SKM-1 (cell line): ENCODE data around the gene MYCBP2.
A peak's percentile ranks its signal among the peaks of the same experiment; 100 is the strongest.
"Not testable (repeated sequence)": the region's sequence is repeated elsewhere in the genome, so short reads cannot be mapped to it uniquely, and the experiment has no call there.

Source experiments
- DNase-seq: peaks from one replicate; lab custom pipeline; 2025; ENCODE audit not compliant: unreplicated experiment; lab: John Stamatoyannopoulos, UW

MYCBP2 gene

DNA sequence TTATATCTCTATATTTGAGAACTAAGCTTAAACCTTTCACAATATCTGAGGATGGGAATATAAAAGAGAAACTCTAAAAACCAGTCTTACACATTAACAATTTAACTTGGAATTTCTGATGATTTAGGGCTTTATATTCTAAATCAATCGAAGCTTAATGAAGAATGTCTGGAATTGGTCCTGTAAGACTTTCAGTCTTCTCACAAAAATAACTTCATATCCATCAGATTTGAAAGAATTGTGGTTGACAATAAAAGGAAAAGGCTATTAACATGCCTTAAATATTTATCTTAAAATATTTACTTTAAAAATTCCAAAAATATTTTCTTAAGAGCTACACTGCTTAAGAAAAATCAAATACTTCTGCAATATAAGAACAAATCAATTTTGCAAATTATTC, 27.3 kb downstream of the MYCBP2 start:
- no peak for DNase-seq

- DNase-seq: peak; percentile 27
Observed at GRCh38 chr13:77298426-77298825, 28.5 kb downstream of the MYCBP2 start.

- no peak for DNase-seq
Observed at GRCh38 chr13:77291774-77292173, 35.1 kb downstream of the MYCBP2 start.

GRCh38 chr13:77290342-77290741, 36.6 kb downstream of the MYCBP2 start:
- no peak for DNase-seq

DNA sequence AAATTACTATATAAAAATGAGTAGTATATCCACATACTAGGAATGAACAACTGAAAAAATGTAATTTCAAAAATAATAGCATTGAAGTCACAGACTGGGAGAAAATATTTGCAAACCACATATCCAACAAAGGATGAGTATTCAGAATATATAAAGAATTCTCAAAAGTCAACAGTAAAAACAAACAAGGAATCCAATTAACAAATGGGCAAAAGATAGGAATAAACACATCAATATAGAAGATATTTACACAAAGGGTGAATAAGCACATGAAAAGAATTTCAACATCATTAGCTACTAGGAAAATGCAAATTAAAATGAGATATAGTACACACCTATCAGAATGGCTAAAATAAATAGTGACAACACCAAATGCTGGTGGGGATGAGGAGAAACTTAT, 37.0 kb downstream of the MYCBP2 start:
- DNase-seq: no peak

DNA sequence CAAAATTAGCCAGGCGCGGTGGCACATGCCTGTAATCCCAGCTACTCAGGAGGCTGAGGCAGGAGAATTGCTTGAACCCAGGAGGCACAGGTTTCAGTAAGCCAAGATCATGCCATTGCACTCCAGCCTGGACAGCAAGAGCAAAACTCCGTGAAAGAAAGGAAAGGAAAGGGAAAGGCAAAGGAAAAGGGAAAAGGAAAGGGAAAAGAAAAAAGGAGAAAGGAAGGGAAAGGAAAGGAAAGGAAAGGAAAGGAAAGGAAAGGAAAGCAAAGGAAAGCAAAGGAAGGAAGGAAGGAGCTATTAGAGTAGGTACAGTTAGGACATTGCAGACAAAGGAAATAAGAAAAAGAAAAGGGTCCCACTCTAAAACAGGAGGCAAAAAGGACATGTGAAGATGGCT, 41.3 kb downstream of the MYCBP2 start:
- DNase-seq: not testable (repeated sequence)

GRCh38 chr13:77285098-77285497, 41.8 kb downstream of the MYCBP2 start:
- no peak for DNase-seq

DNA sequence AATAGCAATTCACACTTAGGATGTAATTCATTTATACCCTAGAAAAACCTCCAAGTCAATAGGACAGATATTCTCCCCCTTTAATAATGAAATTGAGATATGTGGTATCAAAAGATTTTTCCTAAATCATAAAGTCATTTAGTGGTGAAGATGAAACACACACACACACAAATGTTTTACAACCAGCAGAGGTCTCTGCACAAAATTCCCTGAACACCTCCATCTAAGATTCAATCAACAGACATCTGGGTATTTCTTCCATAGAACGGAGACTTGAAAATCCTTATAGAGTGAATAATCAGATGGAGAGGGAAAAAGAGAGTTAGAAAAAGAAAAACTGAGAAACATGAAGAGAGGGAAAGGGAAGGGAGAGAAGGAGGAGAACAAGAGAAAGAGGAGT, 52.8 kb downstream of the MYCBP2 start:
- no peak for DNase-seq

GRCh38 chr13:77269141-77269540, 57.8 kb downstream of the MYCBP2 start:
- DNase-seq: no peak

DNA sequence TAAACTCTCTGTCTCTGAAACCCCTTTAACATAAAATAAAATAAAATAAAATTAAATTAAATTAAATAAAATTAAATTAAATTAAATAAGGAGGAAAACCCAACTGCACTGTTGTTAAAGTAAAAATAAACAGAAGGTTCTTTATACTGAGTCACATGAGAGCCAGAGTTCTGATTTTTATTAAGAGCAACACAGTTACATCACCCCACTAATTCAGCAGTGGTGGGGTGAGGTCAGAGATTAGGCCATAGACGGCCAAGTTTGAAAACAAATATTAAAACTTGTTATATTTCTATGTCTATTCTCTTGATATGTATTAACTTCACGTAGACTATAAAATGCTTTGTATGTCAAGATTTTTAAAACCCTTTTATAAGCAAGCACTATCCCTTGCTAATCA, 59.5 kb downstream of the MYCBP2 start:
- DNase-seq: no peak

DNA sequence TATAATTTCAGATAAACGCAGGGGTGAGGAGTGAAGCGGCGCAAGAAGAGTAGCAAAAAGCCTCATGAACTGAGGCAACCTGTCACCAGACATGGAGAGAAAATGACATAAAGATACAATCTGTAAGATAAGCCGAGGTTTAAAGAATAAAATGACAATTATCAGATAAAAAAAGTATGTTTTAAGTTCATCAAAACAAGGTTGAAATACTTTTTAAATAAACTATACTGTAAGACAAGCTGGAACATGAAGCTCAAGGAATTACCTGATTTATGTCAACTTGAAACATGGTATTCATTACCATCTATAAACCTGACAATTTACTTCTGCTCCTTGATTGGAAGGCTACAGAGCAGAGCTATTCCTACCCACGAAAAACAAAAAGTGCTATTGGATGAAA, 61.6 kb downstream of the MYCBP2 start:
- DNase-seq: no peak

DNA sequence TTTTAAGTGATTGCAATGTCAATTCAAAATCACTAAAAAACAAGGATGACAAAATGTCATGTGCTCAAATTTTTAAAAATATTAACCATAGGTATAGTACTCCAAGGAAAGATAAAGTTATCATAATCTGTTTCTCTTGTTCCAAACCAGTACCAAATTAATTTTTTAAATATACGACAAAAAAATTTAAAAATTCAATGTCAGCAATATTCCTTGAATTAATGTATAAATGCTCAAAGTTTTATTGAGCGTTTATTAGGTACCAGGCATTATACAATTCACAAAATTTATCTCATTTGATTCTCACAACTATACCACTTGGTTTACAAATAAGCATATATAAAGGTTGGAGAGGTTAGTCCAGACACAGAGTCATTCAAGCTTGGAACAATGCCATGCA, 64.7 kb downstream of the MYCBP2 start:
- DNase-seq: no peak

GRCh38 chr13:77250975-77251374, 75.9 kb downstream of the MYCBP2 start:
- no peak for DNase-seq

DNA sequence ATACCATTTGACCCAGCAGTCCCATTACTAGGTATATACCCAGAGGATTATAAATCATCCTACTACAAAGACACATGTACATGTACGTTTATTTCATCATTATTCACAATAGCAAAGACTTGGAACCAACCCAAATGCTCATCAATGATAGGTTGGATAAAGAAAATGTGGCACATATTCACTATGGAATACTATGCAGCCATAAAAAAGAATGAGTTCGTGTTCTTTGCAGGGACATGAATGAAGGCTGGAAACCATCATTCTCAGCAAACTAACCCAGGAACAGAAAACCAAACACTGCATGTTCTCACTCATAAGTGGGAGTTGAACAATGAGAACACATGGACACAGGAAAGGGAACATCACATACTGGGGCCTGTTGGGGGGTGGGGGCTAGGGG, 81.7 kb downstream of the MYCBP2 start:
- DNase-seq: not testable (repeated sequence)

DNA sequence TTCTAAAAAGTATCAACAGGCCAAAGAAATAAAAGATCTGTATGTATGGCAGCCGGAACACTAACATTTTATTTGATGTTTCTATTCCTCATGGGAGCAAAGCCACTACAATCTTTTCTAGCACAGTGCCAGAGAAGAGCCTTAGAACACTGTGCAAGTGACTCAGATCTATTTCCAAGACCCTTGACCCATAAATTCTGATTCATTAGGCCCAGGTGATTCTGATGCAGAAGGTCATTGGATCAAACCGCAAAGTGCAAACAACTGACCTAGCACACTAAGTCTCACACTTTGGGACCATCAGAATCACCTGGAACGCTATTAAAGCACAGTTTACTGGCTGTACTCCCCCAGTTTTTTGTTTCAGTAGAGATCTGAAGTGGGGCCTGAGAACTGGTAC, 87.6 kb downstream of the MYCBP2 start:
- no peak for DNase-seq

DNA sequence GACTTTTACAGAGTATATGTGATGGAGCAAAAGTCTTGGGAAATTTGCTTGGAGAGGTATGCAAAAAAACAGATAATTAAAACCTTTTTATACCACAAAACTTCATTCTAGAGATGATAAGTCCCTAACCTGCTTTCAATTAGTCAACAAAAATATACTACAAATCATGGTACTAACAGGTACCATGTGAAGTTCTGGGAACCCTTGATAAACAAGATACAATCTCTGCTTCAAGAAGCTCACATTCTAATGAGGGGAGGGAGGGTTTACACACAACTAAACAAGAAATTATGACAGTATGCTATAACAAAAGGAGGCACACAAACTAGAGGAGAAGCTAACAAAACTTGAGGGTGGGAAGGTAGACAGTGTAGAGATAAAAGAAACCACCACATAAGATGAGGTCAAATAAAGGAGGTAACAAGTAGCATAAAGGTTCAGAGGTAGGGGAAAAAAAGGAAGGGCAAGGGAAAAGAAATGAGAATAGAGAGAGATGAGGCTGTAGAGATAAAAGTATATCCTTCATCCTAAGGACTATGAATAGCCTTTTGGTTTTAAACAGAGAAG, 91.4 kb downstream of the MYCBP2 start:
- no peak for DNase-seq

- no peak for DNase-seq
Observed at GRCh38 chr13:77233159-77233558, 93.7 kb downstream of the MYCBP2 start.

DNA sequence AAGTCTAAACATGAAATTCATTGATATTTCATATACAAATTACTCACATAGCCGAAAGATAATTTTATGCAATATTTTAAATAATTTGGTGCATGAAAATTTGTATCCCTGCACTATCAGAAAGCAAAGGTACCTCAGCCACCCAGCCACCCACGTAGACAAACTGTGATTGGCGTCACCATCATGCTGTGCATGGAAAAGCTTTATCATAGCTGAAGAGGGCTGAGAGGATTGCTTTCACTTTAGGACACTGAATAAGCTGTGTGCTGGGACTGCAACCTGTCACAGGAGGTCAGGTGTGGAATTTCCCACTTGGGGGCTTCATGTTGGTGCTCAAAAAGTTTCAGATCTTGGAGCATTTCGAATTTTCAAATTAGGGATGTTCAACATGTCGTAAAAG, 96.3 kb downstream of the MYCBP2 start:
- DNase-seq: no peak

DNA sequence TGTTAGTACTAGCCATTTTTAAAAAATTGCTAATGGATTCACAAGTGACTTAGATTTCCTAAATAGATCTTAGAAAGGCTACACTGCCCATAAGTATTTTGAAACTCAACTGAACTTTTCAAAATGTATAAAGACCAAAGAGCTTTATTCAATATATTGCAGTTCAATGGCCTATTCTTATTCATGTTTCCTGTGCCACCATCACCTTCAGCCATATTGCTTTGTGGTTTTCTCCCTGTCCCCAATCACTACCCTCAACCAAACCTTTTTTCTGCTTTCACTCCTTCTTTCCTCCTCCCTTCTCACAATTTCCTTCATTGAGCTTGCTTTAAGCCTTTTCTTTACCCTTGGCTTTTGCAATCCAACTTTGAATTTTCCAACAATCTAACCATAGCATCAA, 100.9 kb downstream of the MYCBP2 start:
- no peak for DNase-seq

DNA sequence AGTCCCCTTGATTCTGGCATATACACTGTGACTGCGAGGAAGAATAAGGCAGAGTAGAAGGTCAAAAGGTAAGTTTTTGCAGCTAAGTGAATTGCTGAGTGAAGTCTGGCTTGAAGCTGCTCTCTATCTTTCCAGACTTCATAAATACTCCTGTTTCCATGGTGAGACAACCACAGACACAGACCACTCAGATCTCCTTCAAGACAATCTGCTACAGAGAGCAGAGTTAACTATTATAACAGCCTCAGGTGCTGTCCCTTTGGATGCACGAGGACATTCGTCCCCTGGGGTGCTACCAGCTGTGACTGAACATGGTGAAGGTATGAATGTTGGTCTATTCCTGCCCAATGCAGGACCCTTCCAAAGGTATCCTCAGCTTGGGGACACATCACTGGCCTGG, 104.0 kb downstream of the MYCBP2 start:
- no peak for DNase-seq

DNA sequence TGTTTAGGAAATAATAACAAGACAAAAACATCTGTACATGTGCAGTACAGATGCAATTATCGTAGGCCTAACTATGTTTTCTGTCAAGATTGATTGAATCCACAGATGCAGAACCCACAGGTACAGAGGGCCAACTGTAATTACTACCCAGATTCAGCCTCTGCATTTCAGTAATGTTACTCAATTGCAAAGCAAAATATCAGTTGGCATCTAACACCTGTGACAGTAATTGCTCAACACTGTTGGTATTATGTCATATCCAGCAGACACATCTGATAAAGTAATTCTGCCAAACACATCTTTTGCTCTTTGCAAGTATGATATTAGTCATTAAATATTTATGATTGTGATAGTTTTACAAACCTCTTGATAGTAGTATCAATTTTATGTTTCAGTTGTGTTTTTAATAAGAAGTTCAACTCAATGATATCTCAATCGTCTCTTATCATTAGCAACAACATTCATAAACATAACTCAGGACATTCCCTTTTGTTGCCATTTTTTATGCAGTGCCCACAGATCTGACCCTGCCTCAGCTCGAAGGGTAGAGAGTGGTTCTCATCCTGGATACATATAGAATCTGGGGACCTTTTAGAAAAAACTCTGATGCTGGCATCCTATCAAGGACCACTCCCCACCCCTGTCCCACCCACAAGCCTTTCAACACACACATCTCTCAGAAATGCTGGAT, 104.7 kb downstream of the MYCBP2 start:
- DNase-seq: no peak

GRCh38 chr13:77219401-77219800, 107.5 kb downstream of the MYCBP2 start:
- peak; percentile 56 for DNase-seq

DNA sequence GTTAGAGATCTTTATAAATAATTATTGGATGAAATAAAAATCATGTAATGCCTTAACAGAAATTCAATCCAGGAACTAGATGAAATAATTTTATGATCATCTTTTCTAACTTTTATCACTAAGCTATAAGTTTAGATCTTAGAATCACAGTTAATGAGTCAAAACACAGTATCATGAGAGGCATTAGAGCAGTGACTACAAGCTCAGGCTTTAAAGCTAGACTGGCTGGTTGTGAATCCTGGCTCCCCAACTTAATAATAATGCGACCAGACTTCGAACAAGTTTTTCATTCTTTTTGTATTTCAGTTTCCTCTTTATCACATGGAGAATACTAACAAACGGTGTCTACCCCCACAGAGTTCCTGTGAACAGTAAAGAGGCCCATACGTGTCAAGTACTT, 108.6 kb downstream of the MYCBP2 start:
- no peak for DNase-seq
